Endothelial cell (in vitro differentiated cells): ENCODE measurements around the gene CYP4Z1. TPM values are rescaled to one million over a fixed set of nuclear protein-coding genes. Genes with fewer than 3 reads are reported as not detected.
A peak's percentile ranks its signal among the peaks of the same experiment; 100 is the strongest.
"Not testable (repeated sequence)": the region's sequence is repeated elsewhere in the genome, so short reads cannot be mapped to it uniquely, and the experiment has no call there.

Experiments
- DNase-seq: peaks from one replicate; pipeline ENCODE4 v3.0.0; 2021; ENCODE audit warnings: low spot score
- H3K27ac Mint-ChIP-seq: one replicate; pipeline ENCODE4 v1.8.0; 2021; ENCODE audit warnings: mixed read lengths, inconsistent platforms; ENCODE audit not compliant: unreplicated experiment
- H3K27me3 Mint-ChIP-seq: one replicate; pipeline ENCODE4 v1.8.0; 2021; ENCODE audit warnings: mild to moderate bottlenecking, moderate library complexity, mixed read lengths, inconsistent platforms; ENCODE audit not compliant: unreplicated experiment
- H3K36me3 Mint-ChIP-seq: one replicate; pipeline ENCODE4 v1.8.0; 2021; ENCODE audit warnings: mild to moderate bottlenecking, low read depth, mixed read lengths, inconsistent platforms; ENCODE audit not compliant: unreplicated experiment
- H3K4me1 Mint-ChIP-seq: one replicate; pipeline ENCODE4 v1.8.0; 2021; ENCODE audit warnings: mild to moderate bottlenecking, mixed read lengths, inconsistent platforms; ENCODE audit not compliant: unreplicated experiment
- H3K4me3 Mint-ChIP-seq: one replicate; pipeline ENCODE4 v1.8.0; 2021; ENCODE audit warnings: mild to moderate bottlenecking, mixed read lengths, inconsistent platforms; ENCODE audit not compliant: unreplicated experiment
- H3K9me3 Mint-ChIP-seq: one replicate; pipeline ENCODE4 v1.8.0; 2021; ENCODE audit warnings: mixed read lengths, inconsistent platforms; ENCODE audit not compliant: unreplicated experiment
- CTCF ChIP-seq: fragments of 200-600 bp; sonication (generic); IDR thresholded peaks from one replicate; pipeline ENCODE4 v1.5.0; 2021; ENCODE audit warnings: antibody characterized with exemption; ENCODE audit not compliant: unreplicated experiment
- total RNA-seq: library from RNA; stranded (reverse); fragmentation: NEBNext Ultra II Directional; extraction: Animal tissue kit (Norgen Biotek cat#: 25700); gene quantifications from one replicate; pipeline ENCODE4 v1.2.1, GENCODE V29; 2021; ENCODE audit not compliant: unreplicated experiment

The CYP4Z1 gene
- total RNA-seq, 1 donor from 2014 or later = not detected

DNA sequence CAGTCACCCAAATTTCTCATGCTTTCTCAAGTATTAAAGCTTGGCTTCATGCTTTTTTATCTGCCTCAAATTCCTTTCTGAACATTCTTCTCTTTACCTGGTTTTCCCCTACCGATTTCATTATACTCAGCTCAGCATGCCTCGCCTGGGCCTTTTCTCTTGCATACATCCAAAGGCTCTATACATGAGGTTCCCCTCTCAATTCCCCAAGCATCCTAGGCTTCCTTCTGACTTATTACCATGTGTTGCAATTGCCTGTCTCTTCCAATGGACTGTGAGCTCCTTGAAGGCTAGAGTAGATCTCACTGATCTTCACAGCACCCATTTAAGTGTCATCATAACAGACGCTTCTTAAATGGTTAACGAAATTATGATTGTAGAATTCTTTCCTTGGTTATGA, 46.1 kb downstream of the CYP4Z1 start:
- no peak for DNase-seq
- Mint-ChIP-seq H3K36me3 (no peaks in the 10 kb centered on the region), H3K9me3 (no peaks in the 10 kb centered on the region), H3K27ac (no peak overlapping the region), H3K27me3 (no peaks in the 10 kb centered on the region), H3K4me3 (no peak overlapping the region), H3K4me1 (no peaks in the 10 kb centered on the region)
- TF ChIP-seq CTCF = no peak

DNA sequence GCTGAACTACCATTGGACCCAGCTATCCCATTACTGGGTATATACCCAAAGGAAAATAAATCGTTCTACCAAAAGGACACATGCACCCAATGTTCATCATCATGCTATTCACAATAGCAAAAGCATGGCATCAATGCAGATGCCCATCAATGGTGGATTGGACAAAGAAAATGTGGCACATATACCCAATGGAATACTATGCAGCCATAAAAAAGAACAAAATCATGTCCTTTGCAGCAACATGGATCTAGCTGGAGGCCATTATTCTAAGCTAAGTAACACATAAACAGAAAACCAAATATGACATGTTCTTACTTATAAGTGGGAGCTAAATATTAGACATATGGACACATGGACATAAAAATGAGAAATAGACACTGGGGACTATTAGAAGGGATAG, 54.0 kb downstream of the CYP4Z1 start:
- not testable (repeated sequence) for H3K9me3 Mint-ChIP-seq, H3K36me3 Mint-ChIP-seq, H3K4me1 Mint-ChIP-seq, H3K4me3 Mint-ChIP-seq, DNase-seq, H3K27ac Mint-ChIP-seq, H3K27me3 Mint-ChIP-seq

- Mint-ChIP-seq H3K4me1 (peaks cover 15% of the 10 kb centered on the region), H3K4me3 (peak overlapping the region; percentile 21), H3K27ac (peak overlapping the region; percentile 13)
- not testable (repeated sequence) for H3K36me3 Mint-ChIP-seq, H3K27me3 Mint-ChIP-seq, DNase-seq, H3K9me3 Mint-ChIP-seq
Measured at GRCh38 chr1:47124834-47125233, 57.8 kb downstream of the CYP4Z1 start.

GRCh38 chr1:47126997-47127396, 60.0 kb downstream of the CYP4Z1 start:
- H3K4me1 Mint-ChIP-seq = peaks cover 26% of the 10 kb centered on the region
- not testable (repeated sequence) for H3K27ac Mint-ChIP-seq, H3K4me3 Mint-ChIP-seq, H3K9me3 Mint-ChIP-seq, DNase-seq, H3K36me3 Mint-ChIP-seq, H3K27me3 Mint-ChIP-seq

DNA sequence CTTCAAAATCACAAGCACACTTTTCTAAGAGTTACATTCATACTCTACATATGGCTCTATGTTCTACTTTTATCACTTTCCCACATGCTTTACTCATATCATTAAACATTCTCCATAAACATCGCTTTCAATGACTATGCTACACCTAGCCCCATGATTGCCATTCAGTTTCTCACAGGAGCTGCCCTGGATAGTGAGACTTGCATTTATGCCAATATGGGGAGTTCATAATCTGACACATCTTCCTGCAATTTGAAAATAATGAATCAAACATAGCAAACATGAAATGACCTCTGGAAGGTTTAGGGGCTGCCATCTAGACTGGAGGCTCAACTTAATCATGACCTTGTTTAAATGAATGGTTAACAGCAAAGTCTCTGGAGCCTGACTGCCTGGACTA, 61.2 kb downstream of the CYP4Z1 start:
- no peak for TF ChIP-seq CTCF
- no peak overlapping the region for H3K4me3 Mint-ChIP-seq
- peaks cover 26% of the 10 kb centered on the region for H3K4me1 Mint-ChIP-seq
- no peaks in the 10 kb centered on the region for H3K36me3 Mint-ChIP-seq
- H3K9me3 Mint-ChIP-seq = no peaks in the 10 kb centered on the region
- H3K27me3 Mint-ChIP-seq = no peaks in the 10 kb centered on the region
- DNase-seq = no peak
- H3K27ac Mint-ChIP-seq = no peak overlapping the region

DNA sequence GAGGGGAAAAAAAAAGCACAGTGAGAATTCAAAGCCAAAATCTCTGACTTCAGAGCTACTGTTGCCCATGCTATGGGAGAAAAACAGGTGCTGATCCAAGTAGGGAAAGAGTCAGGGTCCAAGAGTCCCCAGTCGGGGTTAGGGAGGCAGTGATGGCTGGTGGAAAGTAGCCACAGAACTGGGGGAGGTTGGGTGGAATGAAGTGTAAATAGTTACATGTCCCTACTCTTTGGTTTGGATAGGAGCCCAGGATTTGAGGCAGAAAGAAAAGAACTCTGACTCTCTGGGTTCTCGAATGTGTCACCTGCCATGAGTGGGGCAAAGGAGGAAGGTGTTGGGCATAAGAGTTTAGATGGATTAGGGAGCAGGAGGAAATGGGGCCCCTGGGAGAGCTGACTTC, 61.8 kb downstream of the CYP4Z1 start:
- not testable (repeated sequence) for H3K27ac Mint-ChIP-seq, H3K36me3 Mint-ChIP-seq, H3K9me3 Mint-ChIP-seq, DNase-seq, H3K4me3 Mint-ChIP-seq, H3K27me3 Mint-ChIP-seq
- H3K4me1 Mint-ChIP-seq = peaks cover 26% of the 10 kb centered on the region

DNA sequence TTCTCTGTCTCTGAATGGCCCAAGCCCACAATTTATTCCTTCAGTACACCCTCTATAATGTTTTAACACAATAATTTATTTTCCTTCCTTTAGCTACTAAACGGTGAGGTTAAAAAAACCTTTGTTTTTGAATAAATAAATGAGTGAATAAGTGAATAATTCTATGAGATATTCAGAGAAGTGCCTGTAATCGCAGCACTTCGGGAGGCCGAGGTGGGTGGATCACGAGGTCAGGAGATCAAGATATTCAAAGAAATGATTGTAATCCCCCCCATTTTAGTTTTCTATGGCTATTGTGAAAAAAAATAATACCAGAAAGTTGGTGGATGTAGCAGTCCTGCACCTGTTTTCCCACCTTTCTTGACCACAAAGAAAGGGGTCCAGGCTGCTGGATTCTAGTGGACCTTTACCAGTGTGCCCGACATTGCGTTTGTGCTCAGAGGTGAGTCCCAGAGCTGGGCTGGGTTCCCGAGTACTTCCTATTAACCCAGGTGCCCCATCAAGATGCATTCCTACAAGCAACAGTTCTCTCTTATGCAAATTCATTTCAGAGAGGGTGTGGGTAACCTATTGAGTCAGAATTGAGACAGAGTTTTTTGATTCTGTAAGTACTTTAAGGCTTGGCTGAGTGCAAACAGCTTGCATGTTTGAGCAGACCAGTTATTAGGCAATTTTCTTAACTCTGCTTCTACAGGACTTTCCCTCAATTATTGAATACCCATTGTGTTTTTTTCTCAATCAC, 62.6 kb downstream of the CYP4Z1 start:
- not testable (repeated sequence) for H3K27me3 Mint-ChIP-seq, H3K9me3 Mint-ChIP-seq, H3K4me3 Mint-ChIP-seq, H3K36me3 Mint-ChIP-seq, DNase-seq, H3K27ac Mint-ChIP-seq
- H3K4me1 Mint-ChIP-seq = peaks cover 26% of the 10 kb centered on the region

- H3K27ac Mint-ChIP-seq, H3K36me3 Mint-ChIP-seq, H3K4me3 Mint-ChIP-seq, H3K9me3 Mint-ChIP-seq, DNase-seq, H3K27me3 Mint-ChIP-seq: not testable (repeated sequence)
- H3K4me1 Mint-ChIP-seq = peaks cover 23% of the 10 kb centered on the region
Measured at GRCh38 chr1:47132665-47133064, 65.6 kb downstream of the CYP4Z1 start.
